Gastroesophageal sphincter (tissue), 3 donors: ENCODE data around the gene PLOD1.

ENCODE experiments used
- CTCF ChIP-seq, 4 experiments: fragments of 200-600 bp in 2 of 4; fragments of 450-650 bp in 2 of 4; sonication (generic) in 1 of 4; IDR thresholded peaks; one replicate each; pipeline ENCODE4 v1.5.1; 2017 to 2019; ENCODE audit warnings: antibody characterized with exemption in 4 of 4, mild to moderate bottlenecking in 2 of 4, moderate library complexity in 2 of 4
- POLR2A ChIP-seq, 2 donors: fragments of 450-650 bp; IDR thresholded peaks; one replicate each; pipeline ENCODE4 v1.6.1; 2017; ENCODE audit warnings: antibody characterized with exemption in 2 of 2, mild to moderate bottlenecking in 2 of 2, moderate library complexity in 1 of 2

DNA sequence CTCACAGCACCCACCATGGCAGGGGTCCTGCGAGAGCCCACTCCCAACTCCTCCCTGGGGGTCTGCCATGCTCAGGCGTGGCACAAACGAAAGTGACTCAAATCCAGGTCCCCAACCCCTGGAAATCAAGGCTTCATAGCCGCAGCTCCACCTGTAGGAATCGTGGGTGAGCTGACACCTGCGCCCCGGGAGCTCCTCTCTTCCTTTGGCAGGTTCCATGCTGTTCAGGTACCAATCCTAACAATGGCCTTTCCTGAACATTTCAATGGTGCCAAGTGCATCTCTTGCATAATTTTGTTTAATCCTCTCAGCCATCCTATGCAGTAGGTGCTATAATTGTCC, 46.9 kb upstream of the PLOD1 start:
- no peak for TF ChIP-seq CTCF (IDR thresholded peaks at IDR 0.05)
- TF ChIP-seq POLR2A (IDR thresholded peaks at IDR 0.05) = no peak
